ES-I3 (cell line): Measurements from ENCODE around the gene PACS2.

ENCODE experiments used
- H3K36me3 ChIP-seq: 2 replicates; pipeline ENCODE4 v1.6.1; 2013; ENCODE audit warnings: mild to moderate bottlenecking, low read length, control low read depth, moderate library complexity; ENCODE audit not compliant: insufficient read depth
- H3K4me1 ChIP-seq: 2 replicates; pipeline ENCODE4 v1.6.1; 2013; ENCODE audit warnings: mild to moderate bottlenecking, control low read depth, low read length; ENCODE audit not compliant: insufficient read depth
- H3K9ac ChIP-seq: 2 replicates; pipeline ENCODE4 v1.6.1; 2013; ENCODE audit warnings: low read depth, mild to moderate bottlenecking, low read length, moderate library complexity
- H3K9me3 ChIP-seq: 2 replicates; pipeline ENCODE4 v1.6.1; 2013; ENCODE audit warnings: mild to moderate bottlenecking, low read length, moderate library complexity; ENCODE audit not compliant: control insufficient read depth, insufficient read depth

Gene PACS2

DNA sequence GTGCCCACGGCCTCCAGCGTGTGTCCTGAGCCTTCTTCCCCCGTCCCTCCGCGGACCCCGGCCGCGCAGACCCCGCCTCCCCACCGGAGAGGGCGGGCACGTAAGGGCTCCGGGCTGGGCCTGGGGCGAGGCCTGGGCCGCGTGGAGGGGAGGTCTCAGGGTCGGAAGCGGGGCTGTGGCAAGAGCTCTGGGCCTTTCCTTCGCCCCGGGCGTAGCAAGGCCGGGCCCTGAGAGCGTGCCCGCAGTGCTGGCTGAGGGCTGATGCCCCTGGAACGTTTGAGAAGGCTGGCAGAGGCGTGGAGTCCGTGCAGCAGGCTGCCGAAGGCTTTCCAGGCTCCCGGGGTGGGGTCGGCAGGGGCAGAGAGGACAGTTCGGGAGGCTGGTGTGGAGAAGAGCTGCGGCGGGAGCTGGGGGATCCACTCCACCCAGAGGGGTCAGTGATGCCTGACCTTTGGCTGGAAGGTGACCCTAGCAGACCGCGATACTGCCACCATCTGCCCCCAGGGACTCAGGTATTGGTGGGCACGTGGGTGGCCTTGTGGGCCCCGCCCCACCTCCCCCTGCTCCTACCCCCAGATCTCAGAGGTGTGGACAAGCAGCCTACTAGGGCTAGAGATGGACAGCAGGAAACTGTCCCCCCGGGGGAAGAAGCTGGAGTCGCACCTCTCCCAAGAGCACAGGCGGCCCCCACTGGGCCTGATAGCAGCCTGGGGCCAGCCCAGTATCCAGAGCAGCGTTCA lies 84.3 kb downstream of the PACS2 start:
- peaks cover 9% of the 10 kb centered on the region for H3K9me3 ChIP-seq
- no peaks in the 10 kb centered on the region for H3K4me1 ChIP-seq
- H3K36me3 ChIP-seq: no peaks in the 10 kb centered on the region; the same call in 1 of the 2 replicates
- peak overlapping the region; percentile 80 for H3K9ac ChIP-seq

GRCh38 chr14:105399466-105399775 lies 84.9 kb downstream of the PACS2 start:
- Histone ChIP-seq H3K4me1 (no peaks in the 10 kb centered on the region), H3K9me3 (peaks cover 9% of the 10 kb centered on the region), H3K36me3 (no peaks in the 10 kb centered on the region; the same call in 1 of the 2 replicates), H3K9ac (peak overlapping the region; percentile 80; the same call in 1 of the 2 replicates)

- H3K9ac ChIP-seq: no peak overlapping the region
- peaks cover 9% of the 10 kb centered on the region for H3K9me3 ChIP-seq
- no peaks in the 10 kb centered on the region; the same call in 1 of the 2 replicates for H3K36me3 ChIP-seq
- no peaks in the 10 kb centered on the region for H3K4me1 ChIP-seq
These were observed 85.5 kb downstream of the PACS2 start for GRCh38 chr14:105400016-105400415.

DNA sequence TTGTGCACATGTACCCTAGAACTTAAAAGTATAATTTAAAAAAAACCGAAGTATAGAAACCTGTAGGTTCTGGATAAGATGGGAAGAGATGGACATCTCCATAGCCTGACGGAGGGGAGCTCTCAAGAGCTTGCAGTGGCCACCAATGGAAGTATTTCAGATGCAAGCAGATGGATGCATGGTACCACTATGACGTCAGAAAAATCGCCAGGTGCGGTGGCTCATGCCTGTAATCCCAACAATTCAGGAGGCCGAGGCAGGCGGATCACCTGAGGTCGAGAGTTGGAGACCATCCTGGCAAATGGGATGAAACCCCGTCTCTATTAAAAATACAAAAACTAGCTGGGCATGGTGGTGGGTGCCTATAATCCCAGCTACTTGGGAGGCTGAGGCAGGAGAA lies 87.2 kb downstream of the PACS2 start:
- Histone ChIP-seq H3K9me3 (peaks cover 11% of the 10 kb centered on the region), H3K36me3 (no peaks in the 10 kb centered on the region; the same call in 1 of the 2 replicates), H3K9ac (no peak overlapping the region), H3K4me1 (no peaks in the 10 kb centered on the region)

DNA sequence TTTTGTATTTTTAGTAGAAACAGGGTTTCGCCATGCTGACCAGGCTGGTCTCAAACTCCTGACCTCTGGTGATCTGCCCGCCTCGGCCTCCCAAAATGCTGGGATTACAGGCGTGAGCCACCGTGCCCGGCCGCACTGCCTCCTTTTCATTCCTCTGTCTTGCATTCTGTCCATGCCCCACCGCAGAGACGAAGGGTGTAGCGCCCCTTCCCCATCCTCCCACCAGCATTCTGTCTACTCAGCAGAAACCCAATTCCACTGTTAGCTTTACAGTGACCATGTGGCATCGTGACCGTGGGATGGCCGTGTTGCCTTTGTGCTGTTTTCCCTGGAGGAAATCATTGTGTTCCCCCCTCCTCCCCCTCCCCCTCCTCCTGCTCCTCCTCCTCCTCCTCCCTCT lies 94.0 kb downstream of the PACS2 start:
- H3K36me3 ChIP-seq: no peaks in the 10 kb centered on the region
- no peaks in the 10 kb centered on the region for H3K4me1 ChIP-seq
- peaks cover 3% of the 10 kb centered on the region; the same call in 1 of the 2 replicates for H3K9me3 ChIP-seq
- H3K9ac ChIP-seq: no peak overlapping the region

- Histone ChIP-seq H3K36me3 (no peaks in the 10 kb centered on the region), H3K9me3 (0 out of 2 replicates have a peak, but pooled peaks cover 3% of the 10 kb centered on the region), H3K9ac (no peak overlapping the region), H3K4me1 (no peaks in the 10 kb centered on the region; the same call in 1 of the 2 replicates)
These were observed 94.8 kb downstream of the PACS2 start for GRCh38 chr14:105409364-105409763.

- Histone ChIP-seq H3K9me3 (0 out of 2 replicates have a peak, but pooled peaks cover 2% of the 10 kb centered on the region), H3K4me1 (no peaks in the 10 kb centered on the region; the same call in 1 of the 2 replicates), H3K9ac (peak overlapping the region; percentile 55), H3K36me3 (no peaks in the 10 kb centered on the region)
These were observed 96.1 kb downstream of the PACS2 start for GRCh38 chr14:105410642-105411016.

- Histone ChIP-seq H3K36me3 (no peaks in the 10 kb centered on the region), H3K9me3 (no peaks in the 10 kb centered on the region), H3K9ac (peak overlapping the region; percentile 55), H3K4me1 (no peaks in the 10 kb centered on the region; the same call in 1 of the 2 replicates)
These were observed 96.7 kb downstream of the PACS2 start for GRCh38 chr14:105411017-105411941.

- H3K9ac ChIP-seq: no peak overlapping the region
These were observed 97.6 kb downstream of the PACS2 start for GRCh38 chr14:105411985-105412770.

GRCh38 chr14:105412771-105413543 lies 98.4 kb downstream of the PACS2 start:
- no peak overlapping the region for H3K9ac ChIP-seq
- H3K36me3 ChIP-seq: no peaks in the 10 kb centered on the region
- no peaks in the 10 kb centered on the region for H3K9me3 ChIP-seq
- no peaks in the 10 kb centered on the region; the same call in 1 of the 2 replicates for H3K4me1 ChIP-seq

More at GRCh38 chr14:105411985-105412770, 97.6 kb downstream of the PACS2 start:
- Histone ChIP-seq H3K36me3 (no peaks in the 10 kb centered on the region), H3K4me1 (no peaks in the 10 kb centered on the region; the same call in 1 of the 2 replicates), H3K9me3 (no peaks in the 10 kb centered on the region)

DNA sequence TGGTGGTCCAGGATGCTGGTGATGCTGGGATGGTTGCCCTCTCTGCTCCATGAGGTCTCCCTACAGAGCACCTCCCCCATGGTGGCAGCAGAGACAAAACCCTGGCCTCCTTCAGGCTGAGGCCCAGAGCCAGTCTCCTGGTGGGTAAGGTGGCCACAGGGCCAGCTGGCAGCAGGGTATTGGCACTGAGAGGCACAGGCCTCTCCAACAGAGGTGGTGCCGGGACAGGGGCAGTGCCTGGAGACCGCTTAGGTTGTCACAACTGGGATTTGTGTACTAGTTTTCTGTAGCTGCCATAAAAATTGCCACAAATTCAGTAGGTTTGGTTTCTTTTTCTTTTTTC lies 99.0 kb downstream of the PACS2 start:
- no peak overlapping the region for H3K9ac ChIP-seq
- no peaks in the 10 kb centered on the region; the same call in 1 of the 2 replicates for H3K4me1 ChIP-seq
- no peaks in the 10 kb centered on the region for H3K9me3 ChIP-seq
- no peaks in the 10 kb centered on the region for H3K36me3 ChIP-seq

GRCh38 chr14:105414456-105415371 lies 100.2 kb downstream of the PACS2 start:
- H3K9ac ChIP-seq: peak overlapping the region; percentile 67
- H3K4me1 ChIP-seq: peaks cover 4% of the 10 kb centered on the region; the same call in 1 of the 2 replicates
- no peaks in the 10 kb centered on the region for H3K36me3 ChIP-seq
- no peaks in the 10 kb centered on the region for H3K9me3 ChIP-seq
